GM21381 (cell line): Measurements from ENCODE around the gene TANC2.

ENCODE experiments used
- ATAC-seq: cut with Tn5 transposase; IDR thresholded peaks from one replicate; pipeline ENCODE4 v1.9.1; 2021; ENCODE audit warnings: mild to moderate bottlenecking, moderate library complexity; ENCODE audit not compliant: unreplicated experiment

TANC2 gene

GRCh38 chr17:62998665-62999393 is 32.8 kb downstream of the TANC2 start:
- ATAC-seq, result no peak

GRCh38 chr17:62999736-63000135 is 33.7 kb downstream of the TANC2 start:
- no peak for ATAC-seq

- no peak for ATAC-seq
Observed at GRCh38 chr17:63001689-63002394, 35.8 kb downstream of the TANC2 start.

GRCh38 chr17:63002625-63003024 is 36.6 kb downstream of the TANC2 start:
- ATAC-seq, result no peak

GRCh38 chr17:63015824-63016223 is 49.8 kb downstream of the TANC2 start:
- ATAC-seq, result no peak
